ENCODE data around the gene MGP. TPM values are rescaled to one million over a fixed set of nuclear protein-coding genes. Genes with fewer than 3 reads are reported as not detected.

Gene MGP
- total and polyA plus RNA-seq, 8 donors = 52.4 to 362 (median 133) TPM

- H3K27me3 ChIP-seq = no peaks in the 10 kb centered on the region
- TF ChIP-seq POLR2A (IDR thresholded peaks at IDR 0.05) (no peak), POLR2AphosphoS5 (IDR thresholded peaks at IDR 0.05) (no peak), EP300 (IDR thresholded peaks at IDR 0.05) (no peak)
- TF ChIP-seq, protein P1, sequence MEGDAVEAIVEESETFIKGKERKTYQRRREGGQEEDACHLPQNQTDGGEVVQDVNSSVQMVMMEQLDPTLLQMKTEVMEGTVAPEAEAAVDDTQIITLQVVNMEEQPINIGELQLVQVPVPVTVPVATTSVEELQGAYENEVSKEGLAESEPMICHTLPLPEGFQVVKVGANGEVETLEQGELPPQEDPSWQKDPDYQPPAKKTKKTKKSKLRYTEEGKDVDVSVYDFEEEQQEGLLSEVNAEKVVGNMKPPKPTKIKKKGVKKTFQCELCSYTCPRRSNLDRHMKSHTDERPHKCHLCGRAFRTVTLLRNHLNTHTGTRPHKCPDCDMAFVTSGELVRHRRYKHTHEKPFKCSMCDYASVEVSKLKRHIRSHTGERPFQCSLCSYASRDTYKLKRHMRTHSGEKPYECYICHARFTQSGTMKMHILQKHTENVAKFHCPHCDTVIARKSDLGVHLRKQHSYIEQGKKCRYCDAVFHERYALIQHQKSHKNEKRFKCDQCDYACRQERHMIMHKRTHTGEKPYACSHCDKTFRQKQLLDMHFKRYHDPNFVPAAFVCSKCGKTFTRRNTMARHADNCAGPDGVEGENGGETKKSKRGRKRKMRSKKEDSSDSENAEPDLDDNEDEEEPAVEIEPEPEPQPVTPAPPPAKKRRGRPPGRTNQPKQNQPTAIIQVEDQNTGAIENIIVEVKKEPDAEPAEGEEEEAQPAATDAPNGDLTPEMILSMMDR (IDR thresholded peaks at IDR 0.05) = no peak
- no peak for DNase-seq
- no peaks in the 10 kb centered on the region for H3K36me3 ChIP-seq
- H3K27ac ChIP-seq = no peak overlapping the region
- no peaks in the 10 kb centered on the region for H3K9me3 ChIP-seq
- no peaks in the 10 kb centered on the region for H3K4me1 ChIP-seq
- intact Hi-C loops (cut with DNase I; ENCODE audit: low total_unique reads) = no loop called here
- no peak overlapping the region for H3K4me3 ChIP-seq
These were observed 33.8 kb upstream of the MGP start for GRCh38 chr12:14919455-14919854.

- Histone ChIP-seq H3K9me3 (no peaks in the 10 kb centered on the region), H3K27me3 (no peaks in the 10 kb centered on the region), H3K36me3 (peaks cover 0 to 5% (median 2%) of the 10 kb centered on the region in 4 donors), H3K4me1 (peaks cover 0 to 7% (median 0%) of the 10 kb centered on the region in 4 donors), H3K4me3 (no peak overlapping the region), H3K27ac (no peak overlapping the region)
- DNase-seq = no peak
- TF ChIP-seq POLR2AphosphoS5 (IDR thresholded peaks at IDR 0.05) (no peak), EP300 (IDR thresholded peaks at IDR 0.05) (no peak), POLR2A (IDR thresholded peaks at IDR 0.05) (no peak)
- TF ChIP-seq, protein P1 (IDR thresholded peaks at IDR 0.05) = no peak
- WGBS, 5 donors = 65 to 81% (median 78%) methylated on average over 2 of the region's 2 CpGs
- intact Hi-C loops (cut with DNase I; ENCODE audit: low total_unique reads) = no loop called here
These were observed 30.1 kb upstream of the MGP start for GRCh38 chr12:14915736-14916135.

- peaks cover 0 to 5% (median 2%) of the 10 kb centered on the region in 4 donors for H3K36me3 ChIP-seq
- no peaks in the 10 kb centered on the region for H3K9me3 ChIP-seq
- H3K4me1 ChIP-seq = peaks cover 0 to 7% (median 0%) of the 10 kb centered on the region in 4 donors
- H3K27ac ChIP-seq = peak overlapping the region in 3 of 5 donors; percentile 35 to 51 (median 46)
- TF ChIP-seq, protein P1 (IDR thresholded peaks at IDR 0.05) = no peak
- TF ChIP-seq EP300 (IDR thresholded peaks at IDR 0.05) (no peak), POLR2A (IDR thresholded peaks at IDR 0.05) (no peak), POLR2AphosphoS5 (IDR thresholded peaks at IDR 0.05) (no peak)
- H3K27me3 ChIP-seq = no peaks in the 10 kb centered on the region
- DNase-seq = peak; percentile 38 to 53
- WGBS, 5 donors = 33 to 55% (median 44%) methylated on average over 3 to 4 of the region's 4 CpGs
- no peak overlapping the region for H3K4me3 ChIP-seq
- intact Hi-C loops (cut with DNase I; ENCODE audit: low total_unique reads) = no loop called here
These were observed 27.7 kb upstream of the MGP start for GRCh38 chr12:14913381-14913781.

DNA sequence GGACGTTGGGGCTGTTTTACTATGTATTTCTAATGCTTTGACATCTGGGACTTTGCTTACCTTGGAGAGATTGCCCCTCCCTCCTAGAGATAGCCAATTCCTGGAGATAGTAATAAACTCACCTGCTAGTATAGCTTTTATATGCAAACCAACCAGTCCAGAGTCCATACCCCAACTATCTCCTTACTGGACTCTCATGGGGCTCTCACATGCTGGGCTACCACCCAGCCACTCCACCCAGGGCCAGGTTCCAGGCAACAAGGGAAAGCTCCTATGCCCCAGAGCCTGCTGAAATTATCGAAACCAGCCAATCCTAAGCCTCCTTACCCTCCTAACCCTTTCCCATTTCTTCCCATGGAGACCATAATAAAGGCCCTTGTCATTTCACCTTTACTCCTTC is 25.5 kb upstream of the MGP start:
- Histone ChIP-seq H3K9me3 (no peaks in the 10 kb centered on the region), H3K27ac (no peak overlapping the region), H3K4me1 (peaks cover 0 to 7% (median under 1%) of the 10 kb centered on the region in 4 donors), H3K4me3 (no peak overlapping the region), H3K27me3 (no peaks in the 10 kb centered on the region), H3K36me3 (peaks cover 0 to 5% (median 2%) of the 10 kb centered on the region in 4 donors)
- no peak for TF ChIP-seq POLR2A (IDR thresholded peaks at IDR 0.05)
- TF ChIP-seq, protein P1 (IDR thresholded peaks at IDR 0.05) = no peak
- intact Hi-C loops (cut with DNase I; ENCODE audit: low total_unique reads) = no loop called here
- 23 to 77% (median 70%) methylated on average over 2 of the region's 2 CpGs for WGBS, 5 donors
- no peak for DNase-seq
